ENCODE measurements around the gene ZNF57. TPM values are rescaled to one million over a fixed set of nuclear protein-coding genes. Genes with fewer than 3 reads are reported as not detected.
A peak's percentile ranks its signal among the peaks of the same experiment; 100 is the strongest.
"Not testable (repeated sequence)": the region's sequence is repeated elsewhere in the genome, so short reads cannot be mapped to it uniquely, and the experiment has no call there.

ZNF57 gene
- total and polyA plus RNA-seq, 9 donors, result 3.7 to 6.5 (median 4.7) TPM

DNA sequence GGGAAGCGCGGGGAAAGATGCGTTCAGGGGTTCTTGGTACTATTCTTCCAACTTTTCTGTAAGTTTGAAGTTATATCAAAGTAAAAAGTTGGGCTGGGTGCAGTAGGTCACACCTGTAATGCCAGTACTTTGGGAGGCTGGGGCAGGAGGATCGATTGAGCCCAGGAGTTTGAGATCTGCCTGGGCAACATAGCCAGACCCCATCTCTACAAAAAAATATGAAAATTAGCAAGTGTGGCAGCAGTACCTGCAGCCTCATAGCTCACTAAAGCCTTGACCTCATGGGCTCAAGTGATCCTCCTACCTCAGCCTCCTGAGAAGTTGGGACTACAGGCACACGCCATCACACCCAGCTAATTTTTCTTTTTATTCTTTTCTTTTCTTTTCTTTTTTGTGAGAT is 56.4 kb downstream of the ZNF57 start:
- Histone ChIP-seq H3K27ac (no peak overlapping the region), H3K27me3 (no peaks in the 10 kb centered on the region), H3K4me3 (no peak overlapping the region), H3K4me1 (ENCODE audit: insufficient read depth) (no peaks in the 10 kb centered on the region), H3K9me3 (no peaks in the 10 kb centered on the region), H3K36me3 (no peaks in the 10 kb centered on the region)
- TF ChIP-seq, protein P1, sequence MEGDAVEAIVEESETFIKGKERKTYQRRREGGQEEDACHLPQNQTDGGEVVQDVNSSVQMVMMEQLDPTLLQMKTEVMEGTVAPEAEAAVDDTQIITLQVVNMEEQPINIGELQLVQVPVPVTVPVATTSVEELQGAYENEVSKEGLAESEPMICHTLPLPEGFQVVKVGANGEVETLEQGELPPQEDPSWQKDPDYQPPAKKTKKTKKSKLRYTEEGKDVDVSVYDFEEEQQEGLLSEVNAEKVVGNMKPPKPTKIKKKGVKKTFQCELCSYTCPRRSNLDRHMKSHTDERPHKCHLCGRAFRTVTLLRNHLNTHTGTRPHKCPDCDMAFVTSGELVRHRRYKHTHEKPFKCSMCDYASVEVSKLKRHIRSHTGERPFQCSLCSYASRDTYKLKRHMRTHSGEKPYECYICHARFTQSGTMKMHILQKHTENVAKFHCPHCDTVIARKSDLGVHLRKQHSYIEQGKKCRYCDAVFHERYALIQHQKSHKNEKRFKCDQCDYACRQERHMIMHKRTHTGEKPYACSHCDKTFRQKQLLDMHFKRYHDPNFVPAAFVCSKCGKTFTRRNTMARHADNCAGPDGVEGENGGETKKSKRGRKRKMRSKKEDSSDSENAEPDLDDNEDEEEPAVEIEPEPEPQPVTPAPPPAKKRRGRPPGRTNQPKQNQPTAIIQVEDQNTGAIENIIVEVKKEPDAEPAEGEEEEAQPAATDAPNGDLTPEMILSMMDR (IDR thresholded peaks at IDR 0.05), result no peak
- no peak for TF ChIP-seq POLR2A (IDR thresholded peaks at IDR 0.05)
- TF ChIP-seq EP300 (IDR thresholded peaks at IDR 0.05), result no peak
- intact Hi-C loops (cut with DNase I), result loop anchor here (5.0 to 10.0 kb wide), 5 partner anchors 118 to 205 kb away; no protein-coding TSS in a partner anchor
- WGBS, 3 donors, result 88 to 94% (median 90%) methylated on average over 5 of the region's 5 CpGs
- DNase-seq, result no peak

DNA sequence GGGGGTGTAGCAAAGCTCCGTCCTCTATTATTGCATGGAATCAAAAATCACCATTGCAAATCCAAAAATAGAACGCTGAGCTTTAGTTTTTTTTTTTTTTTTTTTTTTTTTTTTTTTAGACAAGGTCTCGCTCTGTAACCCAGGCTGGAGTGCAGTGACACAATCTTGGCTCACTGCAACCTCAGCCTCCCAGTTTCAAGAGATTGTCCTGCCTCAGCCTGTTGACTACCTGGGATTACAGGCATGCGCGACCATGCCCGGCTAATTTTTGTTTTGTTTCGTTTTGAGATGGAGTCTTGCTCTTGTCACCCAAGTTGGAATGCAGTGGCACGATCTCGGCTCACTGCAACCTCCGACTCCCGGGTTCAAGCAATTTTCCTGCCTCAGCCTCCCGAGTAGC is 59.4 kb downstream of the ZNF57 start:
- 79 to 84% (median 80%) methylated on average over 12 of the region's 12 CpGs for WGBS, 3 donors
- intact Hi-C loops (cut with DNase I), result loop anchor here in 2 of 4 donors (5.0 to 10.0 kb wide), 2 partner anchors 135 to 202 kb away; partner anchors contain the start of gene GNA11 (in 1 of the 2)
- H3K27me3 ChIP-seq, result no peaks in the 10 kb centered on the region
- H3K36me3 ChIP-seq, result no peaks in the 10 kb centered on the region
- H3K4me3 ChIP-seq, result no peak overlapping the region
- H3K27ac ChIP-seq, result no peak overlapping the region
- TF ChIP-seq EP300 (IDR thresholded peaks at IDR 0.05) (no peak), POLR2A (IDR thresholded peaks at IDR 0.05) (no peak)
- TF ChIP-seq, protein P1 (IDR thresholded peaks at IDR 0.05), result no peak
- no peaks in the 10 kb centered on the region for H3K9me3 ChIP-seq
- DNase-seq, result no peak
- no peaks in the 10 kb centered on the region for H3K4me1 ChIP-seq (ENCODE audit: insufficient read depth)

DNA sequence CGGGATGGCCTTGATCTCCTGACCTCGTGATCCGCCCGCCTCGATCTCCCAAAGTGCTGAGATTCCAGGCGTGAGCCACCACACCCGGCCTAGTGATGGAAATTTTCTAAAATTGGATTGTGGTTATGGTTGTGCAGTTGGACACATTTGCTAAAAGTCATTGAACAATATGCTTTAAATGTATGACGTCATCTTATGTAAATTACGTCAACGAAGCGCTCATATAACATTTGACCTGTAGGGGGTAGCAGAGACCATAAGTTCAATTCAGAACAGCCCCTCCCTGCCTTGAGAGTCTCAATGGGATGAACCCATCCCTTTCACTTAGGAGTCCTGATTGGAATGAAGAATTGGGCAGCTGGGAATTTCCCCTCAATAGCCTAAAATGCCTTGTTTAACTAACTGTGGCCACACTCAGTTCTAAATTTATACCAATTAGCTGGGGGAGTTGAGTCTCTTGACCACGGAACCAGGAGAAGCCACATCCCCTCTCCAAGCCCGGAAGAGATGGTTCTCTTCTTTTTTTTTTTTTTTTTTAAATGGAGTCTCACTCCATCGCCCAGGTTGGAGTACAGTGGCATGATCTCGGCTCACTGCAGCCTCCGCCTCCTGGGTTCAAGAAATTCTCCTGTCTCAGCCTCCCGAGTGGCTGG is 61.4 kb downstream of the ZNF57 start:
- Histone ChIP-seq H3K9me3 (no peaks in the 10 kb centered on the region), H3K4me3 (no peak overlapping the region), H3K27me3 (no peaks in the 10 kb centered on the region), H3K4me1 (ENCODE audit: insufficient read depth) (no peaks in the 10 kb centered on the region), H3K36me3 (no peaks in the 10 kb centered on the region), H3K27ac (no peak overlapping the region)
- no peak for TF ChIP-seq EP300 (IDR thresholded peaks at IDR 0.05)
- TF ChIP-seq, protein P1 (IDR thresholded peaks at IDR 0.05), result peak; percentile 44 to 95 (median 95)
- no peak for TF ChIP-seq POLR2A (IDR thresholded peaks at IDR 0.05)
- intact Hi-C loops (cut with DNase I), result loop anchor here in 2 of 4 donors (5.0 to 10.0 kb wide), 2 partner anchors 133 to 200 kb away; partner anchors contain the start of gene GNA11 (in 1 of the 2)
- peak in 2 of 5 donors; percentile 50 to 69 for DNase-seq
- 17 to 28% (median 22%) methylated on average over 17 of the region's 17 CpGs for WGBS, 3 donors

DNA sequence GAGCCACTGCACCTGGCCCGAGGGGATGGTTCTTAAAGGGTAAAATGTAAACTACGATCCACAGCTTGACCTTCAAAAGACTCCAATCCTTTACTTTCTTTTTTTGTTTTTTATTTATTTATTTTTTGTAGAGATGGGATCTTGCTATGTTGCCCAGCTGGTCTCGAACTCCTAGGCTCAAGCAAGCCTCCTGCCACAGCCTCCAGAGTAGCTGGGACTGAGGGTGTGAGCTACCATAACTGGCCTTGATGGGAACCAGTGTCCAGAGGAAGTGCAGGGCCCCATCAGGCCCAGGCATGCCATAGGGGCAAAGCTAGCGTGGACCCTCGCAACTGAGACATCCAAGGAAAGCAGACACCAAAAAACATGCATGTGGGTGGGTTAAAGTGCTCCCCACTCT is 62.4 kb downstream of the ZNF57 start:
- no peak for TF ChIP-seq EP300 (IDR thresholded peaks at IDR 0.05)
- TF ChIP-seq POLR2A (IDR thresholded peaks at IDR 0.05), result no peak
- TF ChIP-seq, protein P1 (IDR thresholded peaks at IDR 0.05), result no peak
- Histone ChIP-seq H3K4me1 (ENCODE audit: insufficient read depth) (no peaks in the 10 kb centered on the region), H3K27ac (no peak overlapping the region), H3K36me3 (no peaks in the 10 kb centered on the region), H3K27me3 (no peaks in the 10 kb centered on the region), H3K4me3 (no peak overlapping the region), H3K9me3 (no peaks in the 10 kb centered on the region)
- DNase-seq, result no peak
- 79 to 88% (median 80%) methylated on average over 5 of the region's 5 CpGs for WGBS, 3 donors
- intact Hi-C loops (cut with DNase I), result loop anchor here in 2 of 4 donors (5.0 to 10.0 kb wide), 2 partner anchors 132 to 199 kb away; partner anchors contain the start of gene GNA11 (in 1 of the 2)

DNA sequence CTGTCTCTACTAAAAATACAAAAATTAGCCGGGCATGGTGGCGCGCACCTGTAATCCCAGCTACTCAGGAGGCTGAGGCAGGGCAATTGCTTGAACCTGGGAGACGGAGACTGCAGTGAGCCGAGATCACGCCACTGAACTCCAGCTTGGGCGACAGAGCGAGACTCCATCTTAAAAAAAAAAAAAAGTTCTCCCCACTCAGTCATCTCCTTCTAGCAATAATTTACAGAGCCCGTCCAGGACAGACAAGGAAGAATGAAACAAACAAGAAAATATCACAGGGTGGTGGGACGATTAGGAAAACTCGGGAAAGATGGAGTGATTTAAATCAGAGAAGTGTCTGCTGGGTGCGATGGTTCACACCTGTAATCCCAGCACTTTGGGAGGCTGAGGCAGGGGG is 62.9 kb downstream of the ZNF57 start:
- intact Hi-C loops (cut with DNase I), result loop anchor here in 2 of 4 donors (5.0 to 10.0 kb wide), 2 partner anchors 131 to 199 kb away; partner anchors contain the start of gene GNA11 (in 1 of the 2)
- DNase-seq; H3K27me3 ChIP-seq; H3K4me1 ChIP-seq (ENCODE audit: insufficient read depth); H3K27ac ChIP-seq; H3K36me3 ChIP-seq; H3K9me3 ChIP-seq; H3K4me3 ChIP-seq: not testable (repeated sequence)
- WGBS, 3 donors, result 77 to 88% (median 80%) methylated on average over 12 of the region's 12 CpGs
